Sigmoid colon (tissue), 7 donors: Measurements from ENCODE around the gene HPCAL1. TPM values are rescaled to one million over a fixed set of nuclear protein-coding genes. Genes with fewer than 3 reads are reported as not detected.

ENCODE experiments used
- DNase-seq: peaks from one replicate; pipeline ENCODE4 v3.0.0-alpha.2; 2019
- H3K27ac ChIP-seq, 4 donors: fragments of 200-600 bp; sonication (generic); one replicate each; pipeline ENCODE4 v1.5.1; 2016 to 2019; ENCODE audit warnings: mild to moderate bottlenecking in 1 of 4
- H3K27me3 ChIP-seq, 3 donors: fragments of 200-600 bp; sonication (generic); one replicate each; pipeline ENCODE4 v1.5.1; 2019; ENCODE audit warnings: mild to moderate bottlenecking in 1 of 3
- H3K36me3 ChIP-seq, 4 donors: fragments of 200-600 bp; sonication (generic); one replicate each; pipeline ENCODE4 v1.5.1; 2016 to 2019
- H3K4me1 ChIP-seq, 4 donors: fragments of 200-600 bp; sonication (generic); one replicate each; pipeline ENCODE4 v1.5.1; 2017 to 2019
- H3K4me3 ChIP-seq, 4 donors: fragments of 200-600 bp; sonication (generic); one replicate each; pipeline ENCODE4 v1.5.1; 2017 to 2019; ENCODE audit warnings: mild to moderate bottlenecking in 2 of 4, moderate library complexity in 1 of 4
- H3K9me3 ChIP-seq, 4 donors: fragments of 200-600 bp in 3 of 4; sonication (generic) in 3 of 4; one replicate each; pipeline versions ENCODE4 v1.5.1 to v1.6.1; 2013 to 2019
- EP300 ChIP-seq, 4 donors: sonication (generic); formaldehyde crosslinking; IDR thresholded peaks; one replicate each; pipeline ENCODE4 v1.6.1; 2017; ENCODE audit warnings: antibody characterized with exemption in 4 of 4
- POLR2A ChIP-seq, 2 donors: fragments of 450-650 bp; IDR thresholded peaks; one replicate each; pipeline ENCODE4 v1.6.1; 2016; ENCODE audit warnings: antibody characterized with exemption in 2 of 2, mild to moderate bottlenecking in 2 of 2, moderate library complexity in 2 of 2
- POLR2AphosphoS5 ChIP-seq, 4 donors: sonication (generic); formaldehyde crosslinking; IDR thresholded peaks; one replicate each; pipeline ENCODE4 v1.6.1; 2017; ENCODE audit warnings: antibody characterized with exemption in 4 of 4
- WGBS, 2 donors: extraction: QIAGEN DNeasy Blood & Tissue Kit; methylation state at CpG; one replicate each; pipeline ENCODE4 v1.1.7; 2013; 5-methylcytosine and 5-hydroxymethylcytosine counted together
- intact Hi-C: fragments of 100-400 bp; cut with DNase I; formaldehyde crosslinking; loops from one replicate; pipeline ENCODE4 v1.15.1; 2023
- polyA plus RNA-seq, 3 donors: library from polyadenylated mRNA; stranded (reverse); fragments of 200-250 nt; gene quantifications; one replicate each; pipeline ENCODE4 v1.2.3, GENCODE V29; 2013
- total RNA-seq, 4 donors: library from RNA; depleted of rRNA; stranded (reverse); fragments of >200 nt; gene quantifications; one replicate each; pipeline ENCODE4 v1.1.0, GENCODE V29; 2016
- TF ChIP-seq, protein P1 (sequence below), 4 experiments: fragments of 450-650 bp in 3 of 4; fragments of 200-600 bp in 1 of 4; IDR thresholded peaks; one replicate each; pipeline ENCODE4 v1.5.1; 2016 to 2019; ENCODE audit warnings: antibody characterized with exemption in 4 of 4, mild to moderate bottlenecking in 3 of 4, moderate library complexity in 2 of 4
- donor health status: healthy with polysubstance abuse.
- donor health status: Bipolar disorder and iron deficiency.
- donor health status: healthy.

The HPCAL1 gene
- total and polyA plus RNA-seq, 7 donors, result 27.7 to 115 (median 46.0) TPM

GRCh38 chr2:10370895-10371294, 68.2 kb downstream of the HPCAL1 start:
- Histone ChIP-seq H3K4me1 (no peaks in the 10 kb centered on the region), H3K4me3 (no peak overlapping the region), H3K27me3 (no peaks in the 10 kb centered on the region), H3K36me3 (peaks cover 0 to 7% (median 0%) of the 10 kb centered on the region in 4 donors), H3K27ac (no peak overlapping the region), H3K9me3 (no peaks in the 10 kb centered on the region)
- no peak for DNase-seq
- WGBS, 2 donors, result 94 to 98% methylated on average over 6 of the region's 6 CpGs
- intact Hi-C loops, result no loop called here
- TF ChIP-seq, protein P1, sequence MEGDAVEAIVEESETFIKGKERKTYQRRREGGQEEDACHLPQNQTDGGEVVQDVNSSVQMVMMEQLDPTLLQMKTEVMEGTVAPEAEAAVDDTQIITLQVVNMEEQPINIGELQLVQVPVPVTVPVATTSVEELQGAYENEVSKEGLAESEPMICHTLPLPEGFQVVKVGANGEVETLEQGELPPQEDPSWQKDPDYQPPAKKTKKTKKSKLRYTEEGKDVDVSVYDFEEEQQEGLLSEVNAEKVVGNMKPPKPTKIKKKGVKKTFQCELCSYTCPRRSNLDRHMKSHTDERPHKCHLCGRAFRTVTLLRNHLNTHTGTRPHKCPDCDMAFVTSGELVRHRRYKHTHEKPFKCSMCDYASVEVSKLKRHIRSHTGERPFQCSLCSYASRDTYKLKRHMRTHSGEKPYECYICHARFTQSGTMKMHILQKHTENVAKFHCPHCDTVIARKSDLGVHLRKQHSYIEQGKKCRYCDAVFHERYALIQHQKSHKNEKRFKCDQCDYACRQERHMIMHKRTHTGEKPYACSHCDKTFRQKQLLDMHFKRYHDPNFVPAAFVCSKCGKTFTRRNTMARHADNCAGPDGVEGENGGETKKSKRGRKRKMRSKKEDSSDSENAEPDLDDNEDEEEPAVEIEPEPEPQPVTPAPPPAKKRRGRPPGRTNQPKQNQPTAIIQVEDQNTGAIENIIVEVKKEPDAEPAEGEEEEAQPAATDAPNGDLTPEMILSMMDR (IDR thresholded peaks at IDR 0.05), result no peak
- no peak for TF ChIP-seq EP300 (IDR thresholded peaks at IDR 0.05)
- TF ChIP-seq POLR2AphosphoS5 (IDR thresholded peaks at IDR 0.05), result no peak
- TF ChIP-seq POLR2A (IDR thresholded peaks at IDR 0.05), result no peak

DNA sequence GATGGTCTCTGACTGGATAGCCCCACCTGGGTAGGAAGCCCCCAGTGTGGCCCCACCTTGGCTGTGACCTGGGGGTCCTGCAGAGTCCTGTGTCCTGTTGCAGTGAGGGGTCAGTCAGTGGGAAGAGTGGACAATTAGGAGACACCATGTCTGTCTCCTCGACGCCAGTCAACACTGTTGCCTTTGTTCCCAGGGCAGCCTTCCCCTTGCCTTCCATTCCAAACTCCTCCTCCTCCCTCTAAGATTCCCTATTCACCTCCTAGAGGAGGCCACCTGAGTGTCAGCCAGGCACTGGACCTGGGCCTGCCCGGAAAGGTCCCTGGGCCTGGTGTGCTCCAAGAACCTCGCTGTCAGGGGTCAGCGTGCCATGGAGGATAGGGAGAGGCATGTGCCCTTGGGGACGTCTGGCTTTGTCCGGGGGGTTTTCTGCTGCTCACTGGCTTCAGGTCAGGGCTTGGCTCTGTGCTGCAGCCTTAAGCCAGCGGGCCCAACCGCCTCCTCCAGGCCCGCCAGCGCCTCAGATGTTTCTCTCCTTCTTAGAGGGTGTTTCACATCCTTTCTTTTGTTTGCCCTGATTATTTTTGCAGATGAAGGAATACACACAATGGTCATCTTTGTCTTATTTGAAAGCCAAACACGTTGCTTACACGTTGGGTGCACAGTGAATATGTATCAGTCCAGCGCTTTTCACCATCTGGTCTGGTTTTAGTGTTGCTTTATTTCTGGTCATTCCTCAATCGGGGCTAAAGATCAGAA, 68.9 kb downstream of the HPCAL1 start:
- Histone ChIP-seq H3K27ac (no peak overlapping the region), H3K9me3 (no peaks in the 10 kb centered on the region), H3K4me3 (no peak overlapping the region), H3K27me3 (no peaks in the 10 kb centered on the region), H3K36me3 (peaks cover 0 to 7% (median 0%) of the 10 kb centered on the region in 4 donors), H3K4me1 (no peaks in the 10 kb centered on the region)
- intact Hi-C loops, result no loop called here
- no peak for DNase-seq
- TF ChIP-seq, protein P1 (IDR thresholded peaks at IDR 0.05), result no peak
- no peak for TF ChIP-seq POLR2A (IDR thresholded peaks at IDR 0.05)
- TF ChIP-seq EP300 (IDR thresholded peaks at IDR 0.05), result no peak
- TF ChIP-seq POLR2AphosphoS5 (IDR thresholded peaks at IDR 0.05), result no peak
- WGBS, 2 donors, result 94% methylated on average over 15 of the region's 15 CpGs

DNA sequence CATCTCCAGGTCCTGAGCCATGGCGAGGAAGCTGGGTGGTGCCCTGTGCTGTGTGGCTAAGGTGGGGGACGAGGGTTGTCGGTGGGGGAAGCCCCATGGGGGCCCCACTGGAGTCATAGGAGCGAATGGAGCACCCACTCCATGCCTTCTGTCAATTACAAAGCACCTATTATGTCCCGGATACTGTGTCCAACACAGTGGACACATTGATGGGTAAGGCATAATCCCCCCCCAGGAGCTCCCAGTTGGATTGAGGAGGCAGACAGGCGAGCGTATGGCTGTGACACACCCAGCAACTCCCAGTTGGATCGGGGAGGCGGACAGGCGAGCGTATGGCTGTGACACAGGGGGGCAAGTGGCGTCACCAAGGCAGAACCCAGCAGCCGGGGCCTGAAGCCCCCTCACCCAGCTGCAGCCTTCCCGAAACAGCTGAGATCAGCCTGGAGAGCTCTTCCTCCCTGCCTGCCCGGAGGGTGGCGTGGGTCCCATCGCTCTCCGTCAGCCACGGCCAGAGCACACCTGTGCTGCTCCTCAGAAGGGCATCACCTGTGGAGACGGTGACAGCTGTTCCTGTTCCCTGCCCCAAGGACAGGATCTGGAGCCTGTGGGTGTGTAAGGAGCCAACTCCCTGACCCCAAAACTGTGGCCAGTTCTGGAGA, 69.6 kb downstream of the HPCAL1 start:
- Histone ChIP-seq H3K9me3 (no peaks in the 10 kb centered on the region), H3K36me3 (peaks cover 0 to 7% (median 0%) of the 10 kb centered on the region in 4 donors), H3K27ac (no peak overlapping the region), H3K4me3 (no peak overlapping the region), H3K27me3 (no peaks in the 10 kb centered on the region), H3K4me1 (no peaks in the 10 kb centered on the region)
- TF ChIP-seq EP300 (IDR thresholded peaks at IDR 0.05), result no peak
- TF ChIP-seq POLR2A (IDR thresholded peaks at IDR 0.05), result no peak
- TF ChIP-seq, protein P1 (IDR thresholded peaks at IDR 0.05), result no peak
- DNase-seq, result no peak
- intact Hi-C loops, result no loop called here
- 95% methylated on average over 20 of the region's 20 CpGs for WGBS, 2 donors

DNA sequence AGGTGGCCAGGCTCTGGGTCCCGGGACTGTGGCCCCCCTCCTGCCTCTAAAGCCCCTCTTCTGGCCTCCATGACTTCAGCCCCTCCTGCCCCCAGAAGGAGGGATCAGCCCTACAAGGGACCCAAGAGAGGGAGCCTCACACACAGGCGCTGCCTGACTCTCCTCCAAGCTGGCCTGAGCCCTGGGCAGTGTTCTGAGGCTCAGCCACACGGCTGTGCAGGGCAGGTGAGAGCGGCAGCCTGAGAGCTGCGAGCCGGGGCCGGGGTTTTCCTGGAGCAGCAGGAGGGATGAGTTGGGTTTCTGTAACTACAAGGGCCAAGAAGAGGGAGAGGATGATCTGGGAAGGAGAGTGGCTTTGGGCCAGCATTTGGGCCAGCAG, 70.1 kb downstream of the HPCAL1 start:
- TF ChIP-seq POLR2AphosphoS5 (IDR thresholded peaks at IDR 0.05) (no peak), POLR2A (IDR thresholded peaks at IDR 0.05) (no peak), EP300 (IDR thresholded peaks at IDR 0.05) (no peak)
- TF ChIP-seq, protein P1 (IDR thresholded peaks at IDR 0.05), result no peak
- no peaks in the 10 kb centered on the region for H3K4me1 ChIP-seq
- intact Hi-C loops, result no loop called here
- no peaks in the 10 kb centered on the region for H3K27me3 ChIP-seq
- 88 to 89% methylated on average over 7 of the region's 7 CpGs for WGBS, 2 donors
- H3K27ac ChIP-seq, result no peak overlapping the region
- no peaks in the 10 kb centered on the region for H3K9me3 ChIP-seq
- H3K4me3 ChIP-seq, result no peak overlapping the region
- DNase-seq, result no peak
- H3K36me3 ChIP-seq, result peaks cover 0 to 7% (median 0%) of the 10 kb centered on the region in 4 donors
